HG02981 (cell line): Measurements from ENCODE around the gene AMBRA1.

Source experiments
- ATAC-seq: cut with Tn5 transposase; IDR thresholded peaks from one replicate; pipeline ENCODE4 v1.9.1; 2021; ENCODE audit warnings: mild to moderate bottlenecking, moderate library complexity; ENCODE audit not compliant: unreplicated experiment

The AMBRA1 gene

DNA sequence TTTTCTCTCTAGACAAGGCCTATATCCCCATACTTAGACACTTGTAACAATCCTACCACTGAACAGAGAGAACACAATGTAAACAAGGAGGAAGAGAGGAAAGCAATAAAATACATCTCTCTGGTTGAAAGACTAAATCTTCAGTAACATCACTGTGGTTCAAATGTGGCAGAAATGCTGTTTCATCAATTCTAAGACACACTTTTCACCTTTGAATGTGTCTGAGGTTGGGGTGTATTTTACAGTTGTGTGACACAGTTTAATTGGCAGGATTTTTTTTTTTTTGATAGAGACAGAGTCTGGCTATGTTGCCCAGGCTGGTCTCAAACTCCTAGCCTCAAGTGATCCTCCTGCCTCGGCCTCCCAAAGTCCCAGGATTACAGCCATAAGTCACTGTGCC, 79.5 kb downstream of the AMBRA1 start:
- no peak for ATAC-seq

- no peak for ATAC-seq
Measured at GRCh38 chr11:46513934-46514342, 79.9 kb downstream of the AMBRA1 start.

- ATAC-seq, result no peak
Measured at GRCh38 chr11:46512261-46512881, 81.5 kb downstream of the AMBRA1 start.

DNA sequence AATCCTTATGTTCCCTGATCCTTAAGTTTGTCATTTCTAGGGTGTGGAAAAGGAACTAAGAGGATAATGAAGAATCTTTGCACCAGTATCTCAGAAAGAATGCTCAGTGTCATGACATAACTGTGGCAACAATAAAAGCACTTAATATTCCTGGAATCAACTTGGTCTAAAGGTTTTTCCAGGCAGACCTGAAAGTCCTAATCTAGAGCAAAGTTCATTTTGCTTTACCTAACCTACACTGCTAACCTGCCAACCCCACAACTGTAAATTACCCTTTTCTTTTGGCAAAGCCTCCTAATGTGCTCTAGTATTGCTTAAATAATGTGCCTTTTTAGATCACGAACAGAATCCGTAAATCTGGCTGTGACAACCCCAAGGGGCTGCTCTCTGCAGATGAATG, 82.5 kb downstream of the AMBRA1 start:
- no peak for ATAC-seq

- ATAC-seq, result no peak
Measured at GRCh38 chr11:46508360-46508759, 85.5 kb downstream of the AMBRA1 start.

DNA sequence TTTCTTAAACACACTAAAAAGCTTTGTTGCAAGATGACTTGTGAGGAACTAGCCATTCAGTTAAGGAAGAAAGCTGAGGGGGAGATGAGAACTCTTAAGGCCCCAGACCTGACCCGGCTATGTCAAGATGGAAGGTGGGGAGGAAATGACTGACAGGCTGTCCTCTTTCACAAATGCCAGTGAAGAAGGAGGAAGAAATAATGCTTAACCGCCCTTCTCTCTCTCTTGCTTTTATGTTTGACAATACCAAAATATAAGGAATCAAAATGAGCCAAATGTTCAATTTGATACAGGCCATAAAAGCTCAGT, 87.4 kb downstream of the AMBRA1 start:
- no peak for ATAC-seq

- no peak for ATAC-seq
Measured at GRCh38 chr11:46505741-46506482, 87.9 kb downstream of the AMBRA1 start.

GRCh38 chr11:46504817-46505613, 88.8 kb downstream of the AMBRA1 start:
- ATAC-seq, result no peak

GRCh38 chr11:46499821-46500220, 94.0 kb downstream of the AMBRA1 start:
- no peak for ATAC-seq

DNA sequence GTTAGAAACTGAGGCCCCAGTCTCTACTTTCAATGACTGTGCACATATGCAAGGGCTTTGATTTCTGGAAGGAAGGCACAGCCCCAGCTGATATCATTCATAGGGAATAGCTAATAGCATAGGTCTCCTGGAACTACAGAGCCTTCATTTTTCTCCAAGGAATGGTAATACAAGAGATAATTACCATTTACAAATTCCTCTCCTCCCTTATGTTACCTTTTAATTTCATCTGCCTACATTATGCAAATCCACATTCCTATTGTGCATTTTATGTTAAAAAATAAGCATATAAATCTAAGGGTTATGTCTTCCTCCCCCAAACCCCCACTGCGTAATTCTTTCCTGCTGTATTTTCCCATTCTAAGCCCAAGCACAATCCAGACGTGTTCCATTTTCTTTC, 94.9 kb downstream of the AMBRA1 start:
- no peak for ATAC-seq

GRCh38 chr11:46498179-46498578, 95.6 kb downstream of the AMBRA1 start:
- no peak for ATAC-seq

DNA sequence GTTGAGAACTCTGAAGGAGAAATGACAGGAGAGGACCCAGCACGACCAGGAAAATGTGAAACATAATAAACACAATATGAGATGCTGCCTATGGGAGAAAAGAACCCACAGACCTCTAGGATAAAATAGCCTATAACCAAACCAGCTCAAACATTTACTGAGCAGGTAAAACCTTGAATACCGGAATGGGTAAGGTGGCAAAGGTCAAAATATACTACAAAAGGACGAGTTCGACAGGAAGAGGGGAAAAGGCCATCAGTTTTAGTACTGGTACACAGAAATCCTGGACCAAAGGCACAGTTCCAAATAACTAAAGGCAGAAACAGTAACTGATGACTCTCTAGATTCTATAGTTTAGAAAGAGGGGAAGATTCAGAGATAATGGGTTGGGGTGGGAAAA, 96.3 kb downstream of the AMBRA1 start:
- no peak for ATAC-seq

GRCh38 chr11:46493791-46494190, 100.0 kb downstream of the AMBRA1 start:
- ATAC-seq, result no peak

GRCh38 chr11:46492532-46492931, 101.3 kb downstream of the AMBRA1 start:
- ATAC-seq, result no peak

- no peak for ATAC-seq
Measured at GRCh38 chr11:46491661-46492330, 102.0 kb downstream of the AMBRA1 start.

- ATAC-seq, result no peak
Measured at GRCh38 chr11:46490666-46491065, 103.2 kb downstream of the AMBRA1 start.

DNA sequence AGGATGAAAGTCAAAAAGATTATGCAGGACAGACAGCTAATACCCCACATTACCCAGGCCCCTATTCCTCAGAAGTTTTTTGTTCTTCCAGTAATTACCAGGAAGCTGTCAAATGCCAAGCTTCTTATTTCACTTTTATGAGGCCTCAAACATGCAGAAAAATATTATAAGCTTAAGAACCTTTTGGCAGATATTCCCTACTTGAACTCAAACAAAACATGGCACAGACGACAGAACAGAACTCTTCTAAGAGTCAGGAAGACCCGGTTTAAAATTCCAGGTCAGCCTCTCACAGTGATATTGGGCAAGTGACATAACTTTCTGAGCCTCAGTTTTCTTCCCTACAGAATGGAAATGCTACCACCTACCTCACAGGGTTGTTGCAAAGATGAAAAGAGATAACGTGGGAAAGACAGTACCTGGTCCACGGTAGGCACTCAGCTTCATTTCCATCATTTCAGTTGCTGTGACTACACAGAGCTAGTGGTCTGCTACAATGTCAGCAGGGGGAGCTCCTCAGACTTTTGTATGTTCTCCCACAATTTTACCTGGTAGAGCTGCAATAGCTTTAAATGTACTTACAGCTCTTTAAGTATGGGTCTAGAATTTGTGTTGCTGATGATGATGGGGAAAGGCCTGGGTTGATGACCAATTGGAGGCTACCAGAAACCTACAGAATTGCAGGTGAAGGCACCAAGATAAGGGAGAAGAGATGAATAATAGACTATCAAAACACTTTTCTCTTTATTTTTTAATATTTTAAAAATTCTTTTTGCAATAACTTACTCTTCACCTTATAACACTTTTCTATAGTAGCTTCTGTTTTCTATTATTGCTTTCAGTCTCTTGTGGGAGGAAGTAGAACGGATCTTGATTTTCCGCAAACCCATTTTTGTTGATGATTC, 103.9 kb downstream of the AMBRA1 start:
- no peak for ATAC-seq

DNA sequence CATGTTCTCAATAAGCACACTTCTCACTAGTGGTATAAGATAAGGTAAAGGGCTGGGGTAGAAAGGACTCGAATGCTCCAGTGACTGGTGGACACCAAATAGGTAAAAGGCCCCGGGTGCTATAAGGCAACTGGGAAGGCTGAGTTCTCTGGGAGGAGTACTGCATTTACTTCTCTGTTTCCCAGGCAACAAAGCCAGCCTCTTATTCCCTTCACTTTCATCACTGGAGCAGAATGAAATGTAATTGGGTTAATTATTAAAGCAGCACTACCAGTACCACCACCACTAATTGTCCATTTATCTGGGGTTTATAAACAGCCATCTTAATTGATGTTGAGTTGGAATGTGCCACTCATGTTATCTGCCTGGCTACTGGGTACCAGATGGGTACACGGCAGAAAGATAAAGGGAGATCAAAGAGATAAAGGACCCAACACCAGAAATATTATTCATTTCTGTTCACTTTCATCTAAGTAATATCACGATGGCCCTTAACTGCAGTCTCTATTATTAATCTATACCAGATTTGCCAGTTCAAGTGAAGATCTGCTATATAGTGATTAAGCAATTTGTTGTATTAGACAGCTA, 107.9 kb downstream of the AMBRA1 start:
- no peak for ATAC-seq

- no peak for ATAC-seq
Measured at GRCh38 chr11:46484101-46484500, 109.7 kb downstream of the AMBRA1 start.

- ATAC-seq, result no peak
Measured at GRCh38 chr11:46480909-46481308, 112.9 kb downstream of the AMBRA1 start.
